Activated CD8-positive, alpha-beta T cell treated with anti-CD3 and anti-CD28 coated beads for 36 hours (primary cell): Measurements from ENCODE around the gene RNF32. TPM values are rescaled to one million over a fixed set of nuclear protein-coding genes. Genes with fewer than 3 reads are reported as not detected.

Experiments
- ATAC-seq: fragments of 200-7000 bp; cut with Tn5 transposase; one replicate; pipeline ENCODE4 v1.10.0; 2021; ENCODE audit warnings: mild to moderate bottlenecking, moderate library complexity
- CTCF ChIA-PET: fragments of 350-600 bp; sonication (Branson Sonifier 250); formaldehyde crosslinking; loops from one replicate; lab custom pipeline; 2021; ENCODE audit warnings: antibody characterized with exemption; lab: Charles Lee
- POLR2A ChIA-PET: fragments of 350-600 bp; sonication (Branson Sonifier 250); formaldehyde crosslinking; loops from one replicate; lab custom pipeline; 2021; ENCODE audit warnings: antibody characterized with exemption; lab: Charles Lee
- DNase-seq: peaks from one replicate; pipeline ENCODE4 v3.0.0-alpha.2; 2020
- H3K27ac Mint-ChIP-seq: one replicate; pipeline ENCODE4 v1.8.0; 2021; ENCODE audit warnings: mild to moderate bottlenecking, mixed read lengths
- H3K27me3 Mint-ChIP-seq: one replicate; pipeline ENCODE4 v1.8.0; 2021; ENCODE audit warnings: mixed read lengths
- H3K36me3 Mint-ChIP-seq: one replicate; pipeline ENCODE4 v1.8.0; 2021; ENCODE audit warnings: low read depth, mixed read lengths
- H3K4me1 Mint-ChIP-seq: one replicate; pipeline ENCODE4 v1.8.0; 2021; ENCODE audit warnings: low read depth, mixed read lengths
- H3K4me3 Mint-ChIP-seq: one replicate; pipeline ENCODE4 v1.8.0; 2021; ENCODE audit warnings: mild to moderate bottlenecking, moderate library complexity, mixed read lengths
- H3K9me3 Mint-ChIP-seq: one replicate; pipeline ENCODE4 v1.8.0; 2021; ENCODE audit warnings: mixed read lengths
- CTCF ChIP-seq: fragments of 200-600 bp; IDR thresholded peaks from one replicate; pipeline ENCODE4 v1.8.0; 2022; ENCODE audit warnings: antibody characterized with exemption, mild to moderate bottlenecking
- intact Hi-C: fragments of 100-400 bp; cut with micrococcal nuclease; formaldehyde crosslinking; loops from one replicate; pipeline ENCODE4 v1.10.0; 2022
- total RNA-seq, 2 experiments: library from RNA; stranded (reverse); gene quantifications; one replicate each; pipeline ENCODE4 v1.2.3, GENCODE V29; 2021

The RNF32 gene
- total RNA-seq: under 1 TPM; 0.43 TPM

GRCh38 chr7:156640257-156640948 lies at the start of gene RNF32:
TSS of gene RNF32 (plus strand) at chr7:156640774. CDS start at chr7:156643878, 3,104 bp downstream.
- Mint-ChIP-seq H3K27me3 (peaks cover 27% of the 10 kb centered on the region), H3K4me1 (peaks cover 10% of the 10 kb centered on the region), H3K4me3 (peak within 1 kb of the TSS; percentile 83), H3K36me3 (peaks cover 5% of the 10 kb centered on the region), H3K9me3 (peaks cover 9% of the 10 kb centered on the region), H3K27ac (peak within 1 kb of the TSS; percentile 84)
- CTCF ChIA-PET: no interaction called here
- TF ChIP-seq CTCF: no peak
- POLR2A ChIA-PET: interaction anchor here (0.9 to 1.3 kb wide), 2 partner anchors 10 to 13 kb away, joined by 3 to 5 read pairs; no protein-coding TSS in a partner anchor
- DNase-seq (peak; percentile 98), ATAC-seq (peak; percentile 94)
- intact Hi-C loops: no loop called here

DNA sequence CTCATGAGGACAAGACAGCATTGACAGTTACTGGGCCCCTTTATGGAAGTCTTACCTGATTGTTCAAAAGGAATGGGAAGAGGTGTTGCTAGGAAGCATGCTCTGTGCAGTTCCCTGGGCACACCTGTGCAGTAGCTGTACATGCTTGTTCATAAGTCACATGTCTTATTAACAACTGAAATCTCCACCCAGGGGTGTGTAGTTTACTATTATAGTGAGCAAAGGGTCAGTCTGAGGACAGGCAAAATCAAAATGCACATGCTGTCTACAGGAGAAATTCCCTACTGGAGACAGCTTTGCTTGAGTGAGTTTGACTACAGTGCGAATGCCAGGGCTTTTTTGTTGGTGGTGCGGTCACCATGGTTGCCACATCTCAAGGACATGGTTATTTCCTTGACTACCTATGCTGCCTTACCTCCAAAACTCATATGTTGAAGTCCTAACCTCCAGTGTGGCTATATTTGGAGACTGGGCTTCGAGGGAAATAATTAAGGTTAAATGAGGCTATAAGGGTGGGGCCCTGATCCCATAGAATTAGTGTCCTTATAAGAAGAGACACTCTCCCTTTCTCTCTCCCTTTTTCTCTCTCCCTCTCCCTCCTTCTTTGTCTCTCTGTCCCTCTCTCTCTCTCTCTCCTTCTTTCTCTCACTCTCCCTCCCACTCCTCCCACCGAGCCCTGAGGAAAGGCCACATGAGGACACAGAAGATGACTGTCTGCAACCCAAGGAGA lies 48.3 kb upstream of the RNF32 start:
- Mint-ChIP-seq H3K4me3 (no peak overlapping the region), H3K27ac (no peak overlapping the region), H3K27me3 (peaks cover 7% of the 10 kb centered on the region), H3K4me1 (no peaks in the 10 kb centered on the region), H3K36me3 (no peaks in the 10 kb centered on the region), H3K9me3 (peaks cover 9% of the 10 kb centered on the region)
- CTCF ChIA-PET: no interaction called here
- ATAC-seq: no peak
- POLR2A ChIA-PET: no interaction called here
- intact Hi-C loops: no loop called here
- DNase-seq: no peak
- no peak for TF ChIP-seq CTCF

- DNase-seq (no peak), ATAC-seq (no peak)
- H3K36me3 Mint-ChIP-seq: no peaks in the 10 kb centered on the region
- H3K4me3 Mint-ChIP-seq: no peak overlapping the region
- POLR2A ChIA-PET: interaction anchor here (1.6 kb wide), 1 partner anchor 87 kb away, joined by 3 read pairs; no protein-coding TSS in a partner anchor
- H3K4me1 Mint-ChIP-seq: no peaks in the 10 kb centered on the region
- no peak for TF ChIP-seq CTCF
- H3K27ac Mint-ChIP-seq: no peak overlapping the region
- intact Hi-C loops: no loop called here
- H3K27me3 Mint-ChIP-seq: peaks cover 7% of the 10 kb centered on the region
- CTCF ChIA-PET: no interaction called here
- H3K9me3 Mint-ChIP-seq: peaks cover 9% of the 10 kb centered on the region
Observed at GRCh38 chr7:156594283-156595080, 46.1 kb upstream of the RNF32 start.

DNA sequence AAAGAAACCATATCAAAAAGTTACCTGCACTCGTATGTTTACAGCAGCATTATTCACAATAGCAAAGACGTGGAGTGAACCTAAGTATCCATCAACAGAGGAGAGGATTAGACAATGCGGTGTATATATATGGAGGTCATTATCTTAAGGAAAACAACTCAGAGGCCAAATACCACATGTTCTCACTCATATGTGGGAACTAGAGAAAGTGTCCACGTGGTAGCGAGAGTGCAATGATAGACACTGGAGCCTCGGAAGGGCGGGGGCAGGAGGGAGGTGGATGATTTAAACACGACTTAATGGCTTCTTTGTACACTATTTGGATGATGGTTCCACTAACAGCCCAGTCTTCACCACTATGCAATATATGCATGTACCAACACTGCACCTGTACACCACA lies 40.1 kb upstream of the RNF32 start:
- H3K9me3 Mint-ChIP-seq: no peaks in the 10 kb centered on the region
- intact Hi-C loops: no loop called here
- ATAC-seq (no peak), DNase-seq (no peak)
- H3K27ac Mint-ChIP-seq: no peak overlapping the region
- ChIA-PET POLR2A (no interaction called here), CTCF (no interaction called here)
- H3K36me3 Mint-ChIP-seq: no peaks in the 10 kb centered on the region
- H3K27me3 Mint-ChIP-seq: peaks cover 13% of the 10 kb centered on the region
- no peaks in the 10 kb centered on the region for H3K4me1 Mint-ChIP-seq
- no peak overlapping the region for H3K4me3 Mint-ChIP-seq
- no peak for TF ChIP-seq CTCF
